Lower leg skin (tissue), 4 donors: ENCODE data around the gene CPNE8. TPM values are rescaled to one million over a fixed set of nuclear protein-coding genes. Genes with fewer than 3 reads are reported as not detected.

Source experiments
- DNase-seq, 2 donors: peaks; one replicate each; pipeline ENCODE4 v3.0.0-alpha.2; 2019; ENCODE audit warnings: low spot score in 2 of 2
- H3K4me3 ChIP-seq: fragments of 200-600 bp; sonication (generic); 2 replicates; pipeline ENCODE4 v1.5.1; 2017; ENCODE audit warnings: mild to moderate bottlenecking, low read depth; ENCODE audit not compliant: poor library complexity, severe bottlenecking
- POLR2A ChIP-seq, 2 donors: fragments of 450-650 bp; IDR thresholded peaks; one replicate each; pipeline ENCODE4 v1.6.1; 2016 to 2017; ENCODE audit warnings: antibody characterized with exemption in 2 of 2, mild to moderate bottlenecking in 1 of 2, moderate library complexity in 1 of 2
- WGBS, 2 donors: methylation state at CpG; one replicate each; pipeline ENCODE4 v1.1.5; 2018; 5-methylcytosine and 5-hydroxymethylcytosine counted together
- intact Hi-C: fragments of 100-400 bp; cut with DNase I; formaldehyde crosslinking; loops from one replicate; pipeline ENCODE4 v1.15.0; 2023; ENCODE audit warnings: low total_unique reads
- total RNA-seq, 4 donors: library from RNA; depleted of rRNA; stranded (reverse); fragments of >200 nt; gene quantifications; one replicate each; pipeline ENCODE4 v1.1.0, GENCODE V29; 2016
- TF ChIP-seq, protein P1 (sequence below), 3 donors: fragments of 450-650 bp; IDR thresholded peaks; one replicate each; pipeline ENCODE4 v1.5.1; 2016; ENCODE audit warnings: antibody characterized with exemption in 3 of 3, mild to moderate bottlenecking in 3 of 3, moderate library complexity in 2 of 3

CPNE8 gene
- total RNA-seq, 4 donors from 2014 or later = 8.0 to 20.2 (median 9.1) TPM

DNA sequence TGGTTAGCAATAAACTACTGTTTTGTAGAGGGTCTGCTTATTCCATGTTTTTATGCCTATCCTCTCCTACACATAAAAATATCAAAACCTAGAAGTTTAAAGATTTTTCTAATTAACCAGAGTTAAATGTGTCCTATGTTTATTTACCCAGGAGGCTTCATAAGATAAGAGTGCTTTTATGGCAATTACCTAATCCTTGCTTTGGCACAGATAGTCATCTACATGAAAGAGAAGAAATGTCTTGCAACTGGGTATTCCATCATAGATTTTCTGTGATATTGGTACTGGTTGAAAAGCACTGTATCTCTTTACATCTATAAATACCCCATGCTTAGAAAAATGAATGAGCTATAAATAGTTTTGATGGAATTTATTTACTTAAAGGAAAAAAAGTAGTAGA, 277.1 kb downstream of the CPNE8 start:
- H3K4me3 ChIP-seq = no peak overlapping the region
- DNase-seq = no peak
- TF ChIP-seq POLR2A (IDR thresholded peaks at IDR 0.05) = no peak
- TF ChIP-seq, protein P1, sequence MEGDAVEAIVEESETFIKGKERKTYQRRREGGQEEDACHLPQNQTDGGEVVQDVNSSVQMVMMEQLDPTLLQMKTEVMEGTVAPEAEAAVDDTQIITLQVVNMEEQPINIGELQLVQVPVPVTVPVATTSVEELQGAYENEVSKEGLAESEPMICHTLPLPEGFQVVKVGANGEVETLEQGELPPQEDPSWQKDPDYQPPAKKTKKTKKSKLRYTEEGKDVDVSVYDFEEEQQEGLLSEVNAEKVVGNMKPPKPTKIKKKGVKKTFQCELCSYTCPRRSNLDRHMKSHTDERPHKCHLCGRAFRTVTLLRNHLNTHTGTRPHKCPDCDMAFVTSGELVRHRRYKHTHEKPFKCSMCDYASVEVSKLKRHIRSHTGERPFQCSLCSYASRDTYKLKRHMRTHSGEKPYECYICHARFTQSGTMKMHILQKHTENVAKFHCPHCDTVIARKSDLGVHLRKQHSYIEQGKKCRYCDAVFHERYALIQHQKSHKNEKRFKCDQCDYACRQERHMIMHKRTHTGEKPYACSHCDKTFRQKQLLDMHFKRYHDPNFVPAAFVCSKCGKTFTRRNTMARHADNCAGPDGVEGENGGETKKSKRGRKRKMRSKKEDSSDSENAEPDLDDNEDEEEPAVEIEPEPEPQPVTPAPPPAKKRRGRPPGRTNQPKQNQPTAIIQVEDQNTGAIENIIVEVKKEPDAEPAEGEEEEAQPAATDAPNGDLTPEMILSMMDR (IDR thresholded peaks at IDR 0.05) = no peak
- intact Hi-C loops = no loop called here

DNA sequence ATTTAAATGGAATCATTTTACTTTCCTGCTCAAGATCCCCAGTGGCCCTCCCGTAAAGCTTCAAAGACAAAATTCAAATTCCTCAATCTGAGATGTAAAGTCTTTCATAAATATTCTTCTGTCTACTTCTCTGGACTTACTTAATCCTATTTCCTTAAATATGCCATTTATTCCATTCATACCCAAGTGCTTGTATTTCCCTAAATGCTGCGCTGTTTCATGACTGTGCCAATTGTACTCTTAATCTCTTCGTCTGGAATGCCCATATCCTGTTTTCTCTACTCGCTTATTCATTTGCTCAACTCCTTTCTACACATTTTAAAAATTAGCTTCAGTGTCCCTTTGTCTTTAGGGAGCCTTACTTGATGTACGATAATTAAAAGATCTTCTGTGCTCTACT, 280.1 kb downstream of the CPNE8 start:
- DNase-seq = no peak
- 59 to 73% methylated on average over 5 of the region's 5 CpGs for WGBS, 2 donors
- no peak for TF ChIP-seq POLR2A (IDR thresholded peaks at IDR 0.05)
- TF ChIP-seq, protein P1 (IDR thresholded peaks at IDR 0.05) = no peak
- H3K4me3 ChIP-seq = no peak overlapping the region
- intact Hi-C loops = no loop called here

DNA sequence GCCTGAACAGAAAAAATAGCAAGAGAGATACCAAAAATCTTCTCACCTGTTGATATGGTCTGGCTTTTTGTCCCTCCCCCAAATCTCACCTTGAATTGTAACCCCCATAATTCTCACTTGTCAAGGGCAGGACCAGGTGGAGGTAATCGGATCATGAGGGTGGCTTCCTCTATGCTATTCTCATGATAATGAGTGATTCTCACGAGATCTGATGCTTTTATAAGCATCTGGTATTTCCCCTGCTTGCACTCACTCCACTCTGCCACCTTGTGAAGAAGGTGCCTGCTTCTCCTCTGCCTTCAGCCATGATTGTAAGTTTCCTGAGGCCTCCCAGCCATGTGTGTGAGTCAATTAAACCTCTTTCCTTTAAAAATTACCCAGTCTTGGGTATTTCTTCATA, 291.2 kb downstream of the CPNE8 start:
- TF ChIP-seq POLR2A (IDR thresholded peaks at IDR 0.05) = no peak
- TF ChIP-seq, protein P1 (IDR thresholded peaks at IDR 0.05) = no peak

GRCh38 chr12:38610808-38611350, 294.5 kb downstream of the CPNE8 start:
- WGBS, 2 donors = 64 to 66% methylated on average over 2 of the region's 2 CpGs
- intact Hi-C loops = no loop called here
- H3K4me3 ChIP-seq = no peak overlapping the region
- no peak for TF ChIP-seq POLR2A (IDR thresholded peaks at IDR 0.05)
- TF ChIP-seq, protein P1 (IDR thresholded peaks at IDR 0.05) = no peak
- DNase-seq = no peak

More for the DNA sequence above, 291.2 kb downstream of the CPNE8 start:
- intact Hi-C loops = no loop called here
- H3K4me3 ChIP-seq = no peak overlapping the region
- DNase-seq = no peak
- 45 to 54% methylated on average over 2 of the region's 2 CpGs for WGBS, 2 donors

GRCh38 chr12:38607295-38607694, 298.1 kb downstream of the CPNE8 start:
- TF ChIP-seq, protein P1 (IDR thresholded peaks at IDR 0.05) = no peak
- TF ChIP-seq POLR2A (IDR thresholded peaks at IDR 0.05) = no peak
- intact Hi-C loops = no loop called here
- no peak overlapping the region for H3K4me3 ChIP-seq
- DNase-seq = no peak
- 79 to 89% methylated on average over 1 of the region's 1 CpG for WGBS, 2 donors
